SJCRH30 (cell line): ENCODE data around the gene ATF2. TPM values are rescaled to one million over a fixed set of nuclear protein-coding genes. Genes with fewer than 3 reads are reported as not detected.

Source experiments
- DNase-seq, 2 experiments: peaks; one replicate each; pipeline ENCODE4 v3.0.0-alpha.2; 2015 to 2020
- H3K27ac ChIP-seq: fragments of 250-450 bp; sonication (Bioruptor Pico); 2 replicates; pipeline ENCODE4 v1.5.1; 2020; ENCODE audit warnings: mild to moderate bottlenecking, moderate library complexity
- H3K27me3 ChIP-seq: fragments of 250-450 bp; sonication (Bioruptor Pico); 2 replicates; pipeline ENCODE4 v1.5.1; 2020; ENCODE audit warnings: mild to moderate bottlenecking, moderate library complexity
- H3K36me3 ChIP-seq: fragments of 250-450 bp; sonication (Bioruptor Pico); 2 replicates; pipeline ENCODE4 v1.5.1; 2020; ENCODE audit warnings: mild to moderate bottlenecking, moderate library complexity
- H3K4me1 ChIP-seq: fragments of 250-450 bp; sonication (Bioruptor Pico); 2 replicates; pipeline ENCODE4 v1.5.1; 2020; ENCODE audit warnings: mild to moderate bottlenecking, moderate library complexity
- H3K4me3 ChIP-seq: fragments of 250-450 bp; sonication (Bioruptor Pico); 2 replicates; pipeline ENCODE4 v1.5.1; 2020; ENCODE audit warnings: mild to moderate bottlenecking, moderate library complexity
- H3K9me3 ChIP-seq: fragments of 250-450 bp; sonication (Bioruptor Pico); replicated peaks from 2 replicates; pipeline ENCODE4 v1.5.1; 2020; ENCODE audit warnings: mild to moderate bottlenecking, moderate library complexity
- total RNA-seq: library from RNA; depleted of rRNA; stranded (reverse); fragments of >200 nt; shearing (Covaris generic); gene quantifications from 2 replicates; pipeline ENCODE4 v1.2.3, GENCODE V29; 2014

Gene ATF2
- total RNA-seq, 1 experiment from 2014 or later, result 48.5 TPM

DNA sequence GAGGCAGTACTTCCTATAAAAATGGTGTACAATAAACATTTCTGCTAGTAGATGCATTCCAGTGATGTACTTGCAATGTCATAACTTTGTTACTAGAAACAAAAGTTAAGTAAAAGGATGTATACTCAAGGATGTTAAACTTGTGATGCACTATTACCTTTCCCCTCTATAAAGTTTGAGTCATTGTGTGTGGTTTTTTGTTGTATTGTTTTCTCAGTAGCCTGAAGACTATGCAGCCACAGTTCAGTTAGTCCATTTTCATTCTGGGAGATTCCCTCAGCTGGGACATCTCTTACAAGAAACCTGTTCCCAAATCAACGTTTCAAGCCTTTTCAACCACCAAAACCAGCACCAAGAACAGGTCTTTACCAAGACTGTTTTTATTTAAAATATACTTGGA lies 7.9 kb upstream of the ATF2 start:
- peaks cover 40% of the 10 kb centered on the region for H3K36me3 ChIP-seq
- DNase-seq, result no peak
- H3K27me3 ChIP-seq, result no peaks in the 10 kb centered on the region
- no peak overlapping the region for H3K4me3 ChIP-seq
- no peaks in the 10 kb centered on the region for H3K9me3 ChIP-seq
- 0 out of 2 replicates have a peak, but pooled peaks cover 3% of the 10 kb centered on the region for H3K4me1 ChIP-seq
- H3K27ac ChIP-seq, result no peak overlapping the region

- Histone ChIP-seq H3K9me3 (no peaks in the 10 kb centered on the region), H3K4me1 (0 out of 2 replicates have a peak, but pooled peaks cover 3% of the 10 kb centered on the region), H3K4me3 (no peak overlapping the region), H3K27ac (no peak overlapping the region), H3K27me3 (no peaks in the 10 kb centered on the region), H3K36me3 (peaks cover 40% of the 10 kb centered on the region)
- no peak for DNase-seq
These were observed 7.3 kb upstream of the ATF2 start for GRCh38 chr2:175175320-175175719.

- H3K9me3 ChIP-seq, result no peaks in the 10 kb centered on the region
- no peak for DNase-seq
These were observed 2.8 kb upstream of the ATF2 start for GRCh38 chr2:175170659-175171304.

GRCh38 chr2:175169191-175169590 lies 1.2 kb upstream of the ATF2 start:
- H3K4me3 ChIP-seq, result peak overlapping the region; percentile 97
- no peaks in the 10 kb centered on the region for H3K27me3 ChIP-seq
- no peak for DNase-seq
- peaks cover 4% of the 10 kb centered on the region; the same call in 1 of the 2 replicates for H3K4me1 ChIP-seq
- H3K9me3 ChIP-seq, result no peaks in the 10 kb centered on the region
- H3K27ac ChIP-seq, result no peak overlapping the region
- H3K36me3 ChIP-seq, result no peaks in the 10 kb centered on the region; the same call in 1 of the 2 replicates

More at GRCh38 chr2:175170659-175171304, 2.8 kb upstream of the ATF2 start:
- Histone ChIP-seq H3K4me1 (peaks cover 4% of the 10 kb centered on the region; the same call in 1 of the 2 replicates), H3K27ac (no peak overlapping the region), H3K36me3 (peaks cover 2% of the 10 kb centered on the region; the same call in 1 of the 2 replicates), H3K27me3 (no peaks in the 10 kb centered on the region), H3K4me3 (no peak overlapping the region)

GRCh38 chr2:175168564-175168945 lies 552 bp upstream of the ATF2 start:
- Histone ChIP-seq H3K9me3 (no peaks in the 10 kb centered on the region), H3K4me1 (peaks cover 4% of the 10 kb centered on the region; the same call in 1 of the 2 replicates), H3K4me3 (peak overlapping the region; percentile 97), H3K27me3 (no peaks in the 10 kb centered on the region), H3K27ac (peak overlapping the region; percentile 92), H3K36me3 (no peaks in the 10 kb centered on the region; the same call in 1 of the 2 replicates)
- no peak for DNase-seq

DNA sequence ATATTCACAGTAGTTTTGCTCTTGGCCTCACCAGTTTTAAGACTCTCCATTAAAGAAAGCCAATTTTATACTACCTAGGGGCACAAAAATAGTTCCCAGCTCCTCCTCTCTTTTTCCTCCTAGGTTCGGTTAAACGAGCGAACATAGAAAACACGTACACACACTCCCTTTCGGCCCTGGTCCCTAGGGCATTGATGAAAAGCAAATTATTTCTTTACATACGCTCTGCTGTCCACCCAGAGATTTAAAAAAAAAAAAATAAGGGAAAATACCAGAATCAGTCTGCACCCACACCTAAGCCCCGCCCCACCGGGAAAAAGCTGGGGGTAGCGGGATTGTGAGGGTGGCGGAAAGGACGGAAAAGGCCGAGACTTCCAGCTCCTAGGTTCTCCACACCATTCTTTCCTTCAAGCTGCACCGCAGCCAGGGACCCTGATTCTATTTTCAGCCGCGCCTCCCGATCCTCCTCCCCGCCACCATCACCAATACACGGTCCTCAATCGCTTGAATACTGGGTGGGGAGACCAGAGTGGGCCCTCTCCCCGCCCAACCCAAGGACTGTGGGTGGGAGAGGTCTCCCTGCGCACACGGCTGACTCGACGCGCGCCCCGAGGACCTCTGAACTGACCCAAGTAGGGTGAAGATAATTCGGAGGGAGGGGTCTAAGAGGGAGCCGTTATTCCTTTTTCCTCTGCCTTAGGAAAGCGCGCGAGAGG lies 769 bp downstream of the ATF2 start:
- no peaks in the 10 kb centered on the region; the same call in 1 of the 2 replicates for H3K36me3 ChIP-seq
- H3K4me3 ChIP-seq, result peak overlapping the region; percentile 97
- peak; percentile 54 to 72 for DNase-seq
- H3K4me1 ChIP-seq, result peaks cover 4% of the 10 kb centered on the region; the same call in 1 of the 2 replicates
- no peaks in the 10 kb centered on the region for H3K9me3 ChIP-seq
- H3K27me3 ChIP-seq, result no peaks in the 10 kb centered on the region
- peak overlapping the region; percentile 92 for H3K27ac ChIP-seq

DNA sequence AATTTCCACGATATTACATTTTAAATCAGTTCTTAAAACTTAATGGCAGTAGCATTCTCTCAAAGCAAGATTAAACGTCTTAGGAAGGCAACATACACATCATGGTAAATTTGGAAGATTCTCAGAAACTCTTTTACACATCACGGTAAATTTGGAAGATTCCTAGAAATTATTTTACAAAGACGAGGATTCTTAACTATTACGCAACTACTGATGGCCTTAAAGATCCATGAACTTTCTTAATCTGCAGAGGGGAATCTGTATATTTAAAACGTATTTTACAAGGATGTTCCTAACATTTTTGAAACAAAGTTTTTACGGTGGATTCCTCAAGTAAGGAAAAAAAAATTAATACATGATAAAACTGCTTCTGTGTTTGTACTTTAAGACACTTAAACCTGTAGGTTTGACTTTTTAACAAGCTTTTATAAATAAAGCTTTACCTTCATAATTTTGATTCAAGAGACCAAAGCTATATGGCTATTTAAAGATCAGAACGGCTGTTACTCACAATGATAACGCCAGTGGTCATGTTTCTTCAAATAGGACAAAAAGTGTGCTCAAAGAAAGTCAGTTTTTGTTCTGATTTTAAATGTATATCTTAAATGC lies 1.7 kb downstream of the ATF2 start:
- Histone ChIP-seq H3K27ac (peak overlapping the region; percentile 92; the same call in 1 of the 2 replicates), H3K27me3 (no peaks in the 10 kb centered on the region), H3K9me3 (no peaks in the 10 kb centered on the region), H3K4me1 (peaks cover 4% of the 10 kb centered on the region; the same call in 1 of the 2 replicates), H3K4me3 (peak overlapping the region; percentile 97), H3K36me3 (no peaks in the 10 kb centered on the region; the same call in 1 of the 2 replicates)
- no peak for DNase-seq

DNA sequence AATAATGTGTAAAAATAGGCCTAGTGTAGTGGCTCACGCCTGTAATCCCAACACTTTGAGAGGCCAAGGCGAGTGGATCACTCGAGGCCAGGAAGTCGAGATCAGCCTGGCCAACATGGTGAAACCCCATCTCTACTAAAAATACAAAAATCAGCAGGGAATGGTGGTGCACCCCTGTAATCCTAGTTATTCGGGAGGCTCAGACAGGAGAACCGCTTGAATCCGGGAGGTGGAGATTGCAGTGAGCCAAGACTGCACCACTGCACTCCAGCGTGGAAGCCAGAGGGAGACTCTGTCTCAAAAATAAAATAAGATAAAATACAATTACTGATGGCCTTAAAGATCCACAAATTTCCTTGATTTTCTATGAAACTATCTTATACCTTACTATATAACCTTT lies 3.8 kb downstream of the ATF2 start:
- Histone ChIP-seq H3K9me3 (no peaks in the 10 kb centered on the region), H3K27me3 (no peaks in the 10 kb centered on the region), H3K4me3 (no peak overlapping the region), H3K27ac (no peak overlapping the region), H3K4me1 (peaks cover 4% of the 10 kb centered on the region; the same call in 1 of the 2 replicates), H3K36me3 (no peaks in the 10 kb centered on the region; the same call in 1 of the 2 replicates)
- DNase-seq, result no peak

DNA sequence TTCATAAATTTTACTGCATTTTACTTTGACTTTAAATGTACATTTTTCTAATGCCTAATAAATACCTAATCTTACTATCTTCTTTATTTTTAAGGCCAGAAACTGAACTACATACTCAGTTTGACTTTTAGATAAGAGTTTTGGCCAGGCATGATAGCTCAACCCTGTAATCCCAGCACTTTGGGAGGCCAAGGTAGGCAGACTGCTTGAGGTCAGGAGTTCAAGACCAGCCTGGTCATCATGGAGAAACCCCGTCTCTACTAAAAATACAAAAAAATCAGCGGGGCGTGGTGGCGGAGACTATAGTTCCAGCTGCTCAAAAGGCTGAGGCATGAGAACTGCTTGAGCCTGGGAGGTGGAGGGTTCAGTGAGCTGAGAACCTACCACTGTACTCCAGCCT lies 9.1 kb downstream of the ATF2 start:
- no peaks in the 10 kb centered on the region for H3K9me3 ChIP-seq
- peaks cover 11% of the 10 kb centered on the region for H3K4me1 ChIP-seq
- no peak for DNase-seq
- no peak overlapping the region for H3K27ac ChIP-seq
- H3K4me3 ChIP-seq, result no peak overlapping the region
- H3K27me3 ChIP-seq, result no peaks in the 10 kb centered on the region
- H3K36me3 ChIP-seq, result peaks cover 2% of the 10 kb centered on the region; the same call in 1 of the 2 replicates

DNA sequence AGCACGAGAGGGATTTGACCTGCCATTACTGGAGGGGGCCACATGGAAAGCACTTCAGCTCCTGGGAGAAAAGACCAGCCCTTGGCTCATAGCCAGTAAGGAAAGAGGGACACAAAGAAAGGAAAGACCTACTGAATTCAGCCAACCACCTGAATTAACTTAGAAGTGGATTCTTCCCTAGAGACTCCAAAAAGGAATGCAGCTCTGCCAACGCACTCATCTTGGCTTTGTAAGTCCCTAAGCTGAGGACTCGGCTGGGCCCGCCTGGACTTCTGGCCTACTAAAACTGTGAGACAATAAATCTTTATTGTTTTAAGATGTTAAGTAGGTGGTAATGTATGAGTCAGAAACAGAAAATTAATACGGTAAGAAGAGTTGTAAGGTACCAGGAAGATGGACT lies 11.5 kb downstream of the ATF2 start:
- H3K9me3 ChIP-seq, result no peaks in the 10 kb centered on the region
- H3K4me1 ChIP-seq, result peaks cover 11% of the 10 kb centered on the region
- peaks cover 2% of the 10 kb centered on the region; the same call in 1 of the 2 replicates for H3K36me3 ChIP-seq
- no peak overlapping the region for H3K4me3 ChIP-seq
- no peaks in the 10 kb centered on the region for H3K27me3 ChIP-seq
- no peak for DNase-seq
- no peak overlapping the region for H3K27ac ChIP-seq

DNA sequence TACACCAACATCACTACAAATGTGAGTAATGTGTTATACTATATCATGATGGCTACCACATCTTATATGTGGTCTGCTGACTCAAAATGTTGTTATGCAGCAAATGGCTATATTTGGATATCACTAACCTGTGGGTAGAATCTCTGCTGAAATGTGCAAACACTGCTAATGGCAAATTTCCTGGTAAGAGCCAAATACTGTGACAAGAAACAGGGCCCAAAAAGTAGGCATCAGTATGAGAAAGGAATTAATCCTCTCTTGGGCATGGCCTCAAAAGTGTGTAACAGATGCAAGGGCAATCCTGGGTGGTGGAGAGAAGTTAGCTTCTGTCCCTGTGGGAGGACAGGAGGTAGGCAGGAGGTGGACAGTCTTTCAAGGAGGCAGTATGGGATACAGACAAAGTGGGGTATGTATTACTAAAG lies 13.3 kb downstream of the ATF2 start:
- DNase-seq, result peak; percentile 7 to 24
- no peaks in the 10 kb centered on the region for H3K9me3 ChIP-seq
- H3K27ac ChIP-seq, result peak overlapping the region; percentile 15; the same call in 1 of the 2 replicates
- H3K27me3 ChIP-seq, result no peaks in the 10 kb centered on the region
- no peak overlapping the region for H3K4me3 ChIP-seq
- H3K4me1 ChIP-seq, result peaks cover 11% of the 10 kb centered on the region
- H3K36me3 ChIP-seq, result peaks cover 10% of the 10 kb centered on the region; the same call in 1 of the 2 replicates

DNA sequence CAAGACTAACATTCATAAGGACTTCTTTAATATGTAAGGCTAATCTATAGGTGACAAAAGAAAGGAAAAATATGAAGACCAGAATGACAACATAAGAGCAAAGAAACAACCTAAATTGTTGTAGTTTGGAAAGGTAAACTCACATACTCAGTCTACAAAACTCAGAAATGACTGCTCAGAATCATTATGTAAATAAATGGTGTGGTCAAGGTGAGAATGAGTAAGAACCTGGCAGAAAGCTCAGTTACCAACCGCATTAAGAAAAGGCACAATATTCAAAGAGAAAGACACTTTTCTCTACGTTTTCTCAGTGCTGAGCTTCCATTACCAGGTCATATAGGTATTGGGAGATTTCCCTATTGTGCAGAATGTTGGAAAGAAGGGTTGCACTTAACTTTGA lies 15.8 kb downstream of the ATF2 start:
- Histone ChIP-seq H3K9me3 (no peaks in the 10 kb centered on the region), H3K27ac (no peak overlapping the region), H3K27me3 (no peaks in the 10 kb centered on the region), H3K4me3 (no peak overlapping the region), H3K36me3 (peaks cover 16% of the 10 kb centered on the region), H3K4me1 (peaks cover 11% of the 10 kb centered on the region)
- no peak for DNase-seq

GRCh38 chr2:175151791-175152190 lies 16.2 kb downstream of the ATF2 start:
- peaks cover 11% of the 10 kb centered on the region for H3K4me1 ChIP-seq
- H3K9me3 ChIP-seq, result no peaks in the 10 kb centered on the region
- DNase-seq, result no peak
- H3K27me3 ChIP-seq, result no peaks in the 10 kb centered on the region
- no peak overlapping the region for H3K4me3 ChIP-seq
- no peak overlapping the region for H3K27ac ChIP-seq
- H3K36me3 ChIP-seq, result peaks cover 16% of the 10 kb centered on the region

DNA sequence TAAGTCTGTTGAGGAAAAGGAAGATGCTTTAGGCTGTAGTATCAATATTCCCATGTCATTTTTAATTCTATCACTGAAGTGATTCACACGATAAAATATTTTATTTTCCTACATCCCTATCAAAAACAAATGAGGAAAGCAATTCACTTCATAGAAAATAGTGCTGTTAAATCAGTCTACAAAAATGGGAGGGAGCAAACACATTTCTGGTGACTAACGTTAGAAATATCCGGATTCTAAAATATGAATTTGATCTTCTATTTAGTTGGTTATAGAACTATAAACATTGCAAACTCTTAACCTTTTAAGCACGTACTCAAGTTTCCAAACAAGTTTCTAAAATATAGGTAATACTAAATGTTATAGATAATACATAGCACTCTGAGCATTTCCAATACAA lies 20.8 kb downstream of the ATF2 start:
- Histone ChIP-seq H3K36me3 (peaks cover 22% of the 10 kb centered on the region), H3K4me1 (no peaks in the 10 kb centered on the region), H3K9me3 (no peaks in the 10 kb centered on the region), H3K4me3 (no peak overlapping the region), H3K27me3 (no peaks in the 10 kb centered on the region), H3K27ac (no peak overlapping the region)
- no peak for DNase-seq

GRCh38 chr2:175143678-175144077 lies 24.3 kb downstream of the ATF2 start:
- Histone ChIP-seq H3K4me3 (no peak overlapping the region), H3K27ac (no peak overlapping the region), H3K9me3 (no peaks in the 10 kb centered on the region), H3K4me1 (no peaks in the 10 kb centered on the region), H3K27me3 (no peaks in the 10 kb centered on the region), H3K36me3 (peaks cover 15% of the 10 kb centered on the region)
- DNase-seq, result no peak
